K562 (cell line): ENCODE data around the gene ALOXE3. TPM values are rescaled to one million over a fixed set of nuclear protein-coding genes. Genes with fewer than 3 reads are reported as not detected.

Source experiments
- CREM ChIP-seq: IDR thresholded peaks from 2 replicates; pipeline ENCODE4 v1.6.1; 2014; ENCODE audit warnings: antibody characterized with exemption, low read depth
- E2F1 ChIP-seq: sonication (generic); formaldehyde crosslinking; IDR thresholded peaks from 2 replicates; pipeline ENCODE4 v1.8.1; 2023; ENCODE audit warnings: mild to moderate bottlenecking, missing genetic modification reagents, moderate library complexity
- HDAC6 ChIP-seq: IDR thresholded peaks from 2 replicates; pipeline ENCODE4 v1.6.1; 2012; ENCODE audit warnings: low read depth, mild to moderate bottlenecking, control low read depth, inconsistent platforms, low read length, moderate library complexity
- HMG20B ChIP-seq: fragments of 250-450 bp; sonication (Bioruptor Pico); IDR thresholded peaks from 2 replicates; pipeline ENCODE4 v1.5.0; 2021; ENCODE audit warnings: mild to moderate bottlenecking
- NEUROD1 ChIP-seq: fragments of 150-350 bp; IDR thresholded peaks from 2 replicates; pipeline ENCODE4 v1.6.1; 2014; ENCODE audit warnings: borderline replicate concordance, low read length, low read depth; ENCODE audit not compliant: partially characterized antibody
- OTX1 ChIP-seq: fragments of 450-650 bp; formaldehyde crosslinking; IDR thresholded peaks from 2 replicates; pipeline ENCODE4 v1.4.0; 2022; ENCODE audit warnings: mild to moderate bottlenecking
- POLR2H ChIP-seq: IDR thresholded peaks from 2 replicates; pipeline ENCODE4 v1.6.1; 2016; ENCODE audit warnings: missing genetic modification characterization, low read depth, mild to moderate bottlenecking, control low read depth, missing compliant biosample characterization, moderate library complexity
- SRF ChIP-seq, 2 experiments: fragments of 250-450, 450-650 bp in 1 of 2; sonication (Bioruptor Pico) in 1 of 2; sonication (generic) in 1 of 2; formaldehyde crosslinking; IDR thresholded peaks; 2 replicates each; pipeline versions ENCODE4 v1.5.0 to v1.5.1; 2020 to 2022; ENCODE audit warnings: mild to moderate bottlenecking in 1 of 2, missing genetic modification reagents in 1 of 2
- ZFP1 ChIP-seq: fragments of 450-650 bp; formaldehyde crosslinking; IDR thresholded peaks from 2 replicates; pipeline ENCODE4 v1.4.0; 2020; ENCODE audit warnings: mild to moderate bottlenecking, mixed read lengths
- ZMIZ1 ChIP-seq, 2 experiments: fragments of 150-350 bp in 1 of 2; IDR thresholded peaks; 2 replicates each; pipeline ENCODE4 v1.6.1; 2012 to 2016; ENCODE audit warnings: low read depth in 2 of 2, low read length in 2 of 2, mild to moderate bottlenecking in 1 of 2, moderate library complexity in 1 of 2
- ZNF239 ChIP-seq: fragments of 250-450 bp; sonication (Bioruptor Pico); IDR thresholded peaks from 2 replicates; pipeline ENCODE4 v1.4.0; 2020; ENCODE audit warnings: mild to moderate bottlenecking
- ZNF274 ChIP-seq: IDR thresholded peaks from 2 replicates; pipeline ENCODE4 v1.6.1; 2011; ENCODE audit warnings: low read depth, mild to moderate bottlenecking, low read length, moderate library complexity, borderline replicate concordance
- polyA plus RNA-seq, 8 experiments: library from polyadenylated mRNA; depleted of rRNA in 4 of 8; stranded (reverse) in 5 of 8; unstranded in 3 of 8; fragments of >200 nt; fragmentation: Nextera tagmentation in 2 of 8; fragmentation: Illumina TruSeq in 1 of 8; extraction: Ambion mirVana in 2 of 8; extraction: Trizol in 1 of 8; gene quantifications; 2 replicates each; pipeline versions ENCODE4 v1.2.1 to v1.2.3, GENCODE V29; 2011 to 2014; ENCODE audit warnings: inconsistent platforms in 1 of 8, missing spikeins in 1 of 8
- total RNA-seq, 7 experiments: library from RNA; depleted of rRNA in 6 of 7; stranded (reverse); fragments of >200 nt in 6 of 7; fragmentation: Illumina TruSeq in 2 of 7; extraction: Trizol in 2 of 7; gene quantifications; 2 replicates each; pipeline versions ENCODE4 v1.2.1 to v1.2.3, GENCODE V29; 2011 to 2021; ENCODE audit warnings: low replicate concordance in 1 of 7

The ALOXE3 gene
- total and polyA plus RNA-seq, 9 of the 15 experiments (the other 6 are each of a cell fraction or from before 2014, with no cell fraction given): 0.04 TPM; not detected in 8

GRCh38 chr17:8053600-8053999, 64.7 kb downstream of the ALOXE3 start (continued):
- TF ChIP-seq ZMIZ1 (IDR thresholded peaks at IDR 0.05; ENCODE audit: low read depth in 2 of 2, low read length in 2 of 2): no peak
- no peak for TF ChIP-seq OTX1 (CRISPR knock-in tag)
- no peak for TF ChIP-seq HMG20B (CRISPR knock-in tag)
- no peak for TF ChIP-seq E2F1
- no peak for TF ChIP-seq HDAC6
- no peak for TF ChIP-seq ZNF274
- no peak for TF ChIP-seq SRF (CRISPR knock-in tag; IDR thresholded peaks at IDR 0.05)
- peak; percentile 40; the same call in 1 of the 2 replicates for TF ChIP-seq CREM
- no peak for TF ChIP-seq ZNF239 (CRISPR knock-in tag)
- TF ChIP-seq POLR2H (tag): no peak
- no peak for TF ChIP-seq NEUROD1
- no peak for TF ChIP-seq ZFP1 (CRISPR knock-in tag)
